HCT116 (cell line): Measurements from ENCODE around the gene CDH23. TPM values are rescaled to one million over a fixed set of nuclear protein-coding genes. Genes with fewer than 3 reads are reported as not detected.

Source experiments
- ATAC-seq: fragments of 200-7000 bp; cut with Tn5 transposase; 2 replicates; pipeline ENCODE4 v1.9.1; 2020; ENCODE audit warnings: mild to moderate bottlenecking, moderate library complexity
- BruUV-seq: library from RNA; stranded (reverse); fragments of 400-500 nt; replicated peaks from 2 replicates; lab custom pipeline; 2021; lab: Mats Ljungman, UMichigan
- CTCF ChIA-PET: fragments of 300-600 bp; sonication (Branson Sonifier 250); formaldehyde crosslinking; loops from one replicate; lab custom pipeline; 2021; ENCODE audit warnings: antibody characterized with exemption; lab: Charles Lee
- POLR2A ChIA-PET: fragments of 300-600, 350-600 bp; sonication (Branson Sonifier 250); formaldehyde crosslinking; loops from one replicate; lab custom pipeline; 2021; ENCODE audit warnings: antibody characterized with exemption; lab: Charles Lee
- RAD21 ChIA-PET, 2 experiments: fragments of 300-600 bp; sonication (Branson Sonifier 250); formaldehyde crosslinking; loops; one replicate each; lab custom pipeline; 2023; ENCODE audit warnings: low total read pairs in 2 of 2; ENCODE audit not compliant: uncharacterized antibody in 2 of 2, unreplicated experiment in 2 of 2, low non-redundant PET in 1 of 2; lab: Charles Lee
- DNase-seq: peaks from one replicate; pipeline ENCODE4 v3.0.0-alpha.2; 2010; ENCODE audit warnings: low read depth, low spot score
- H2AFZ ChIP-seq: fragments of 200-600 bp; shearing (Covaris generic), sonication (generic); 2 replicates; pipeline ENCODE4 v1.6.1; 2017; ENCODE audit warnings: low read depth, mixed run types, mixed read lengths, antibody characterized with exemption, low read length; ENCODE audit not compliant: poor library complexity, severe bottlenecking
- H3K27ac ChIP-seq: 2 replicates; pipeline ENCODE4 v1.5.1; 2012; ENCODE audit warnings: low read depth, low read length
- H3K27me3 ChIP-seq: fragments of 200-600 bp; sonication (generic); 2 replicates; pipeline ENCODE4 v1.6.1; 2016; ENCODE audit warnings: mixed run types, low read length, mixed read lengths; ENCODE audit not compliant: insufficient read depth
- H3K36me3 ChIP-seq, 2 experiments: fragments of 200-500 bp in 1 of 2; fragments of 200-600 bp in 1 of 2; sonication (Bioruptor generic) in 1 of 2; sonication (generic) in 1 of 2; 2 replicates each; pipeline versions ENCODE4 v1.5.1 to v1.6.1; 2014 to 2016; ENCODE audit warnings: low read length in 2 of 2, inconsistent platforms in 1 of 2, mixed read lengths in 1 of 2, mixed run types in 1 of 2; ENCODE audit not compliant: insufficient read depth in 2 of 2, control insufficient read depth in 1 of 2
- H3K4me1 ChIP-seq, 2 experiments: fragments of 200-600 bp in 1 of 2; sonication (generic) in 1 of 2; 2 replicates each; pipeline versions ENCODE4 v1.5.1 to v1.6.1; 2012 to 2017; ENCODE audit warnings: low read length in 2 of 2, inconsistent platforms in 1 of 2, mild to moderate bottlenecking in 1 of 2, mixed read lengths in 1 of 2, mixed run types in 1 of 2, moderate library complexity in 1 of 2; ENCODE audit not compliant: insufficient read depth in 2 of 2, control insufficient read depth in 1 of 2
- H3K4me2 ChIP-seq: fragments of 200-600 bp; sonication (generic); 2 replicates; pipeline ENCODE4 v1.6.1; 2017; ENCODE audit warnings: mixed run types, low read length, mixed read lengths
- H3K4me3 ChIP-seq, 2 experiments: fragments of 200-600 bp in 1 of 2; sonication (generic) in 1 of 2; replicated peaks in 1 of 2; 2 replicates each; pipeline ENCODE4 v1.5.1; 2011 to 2016; ENCODE audit warnings: low read length in 2 of 2, control low read depth in 1 of 2, low read depth in 1 of 2, mild to moderate bottlenecking in 1 of 2, mixed read lengths in 1 of 2, mixed run types in 1 of 2
- H3K79me2 ChIP-seq: fragments of 200-600 bp; sonication (generic); 2 replicates; pipeline ENCODE4 v1.6.1; 2017; ENCODE audit warnings: mild to moderate bottlenecking, mixed run types, low read length, moderate library complexity, mixed read lengths; ENCODE audit not compliant: insufficient read depth
- H3K9ac ChIP-seq: fragments of 200-600 bp; sonication (generic); 2 replicates; pipeline ENCODE4 v1.6.1; 2016; ENCODE audit warnings: low read length, mixed read lengths
- H3K9me2 ChIP-seq: fragments of 200-600 bp; sonication (generic), shearing (Covaris generic); 2 replicates; pipeline ENCODE4 v1.6.1; 2017; ENCODE audit warnings: mixed run types, mild to moderate bottlenecking, moderate library complexity; ENCODE audit not compliant: insufficient read depth
- H3K9me3 ChIP-seq, 2 experiments: fragments of 200-500 bp in 1 of 2; fragments of 200-600 bp in 1 of 2; sonication (Bioruptor generic) in 1 of 2; sonication (generic) in 1 of 2; 2 replicates each; pipeline ENCODE4 v1.6.1; 2014 to 2017; ENCODE audit warnings: low read length in 2 of 2, mixed read lengths in 2 of 2, inconsistent platforms in 1 of 2, low read depth in 1 of 2, mild to moderate bottlenecking in 1 of 2, mixed run types in 1 of 2, moderate library complexity in 1 of 2; ENCODE audit not compliant: control insufficient read depth in 1 of 2, insufficient read depth in 1 of 2
- H4K20me1 ChIP-seq: fragments of 200-600 bp; sonication (generic), shearing (Covaris generic); 2 replicates; pipeline ENCODE4 v1.6.1; 2017; ENCODE audit warnings: mixed run types, mild to moderate bottlenecking, moderate library complexity; ENCODE audit not compliant: insufficient read depth
- CBX3 ChIP-seq: IDR thresholded peaks from 2 replicates; pipeline ENCODE4 v1.6.1; 2012; ENCODE audit warnings: low read depth
- CEBPB ChIP-seq: IDR thresholded peaks from 2 replicates; pipeline ENCODE4 v1.6.1; 2012; ENCODE audit warnings: low read depth
- EZH2 ChIP-seq: fragments of 200-600 bp; sonication (generic); IDR thresholded peaks from 2 replicates; pipeline ENCODE4 v1.6.1; 2017; ENCODE audit warnings: antibody characterized with exemption, mixed run types
- EZH2phosphoT487 ChIP-seq: fragments of 200-600 bp; IDR thresholded peaks from 2 replicates; pipeline ENCODE4 v1.6.1; 2018; ENCODE audit warnings: antibody characterized with exemption, borderline replicate concordance
- JUND ChIP-seq: IDR thresholded peaks from 2 replicates; pipeline ENCODE4 v1.6.1; 2012
- POLR2A ChIP-seq: IDR thresholded peaks from 2 replicates; pipeline ENCODE4 v1.7.0; 2011; ENCODE audit warnings: borderline replicate concordance; ENCODE audit not compliant: insufficient read depth, insufficient read length; ENCODE audit errors: extremely low read depth
- SIN3A ChIP-seq: IDR thresholded peaks from 2 replicates; pipeline ENCODE4 v1.6.1; 2012; ENCODE audit warnings: low read depth
- SP1 ChIP-seq: IDR thresholded peaks from 2 replicates; pipeline ENCODE4 v1.6.1; 2012; ENCODE audit warnings: low read depth
- ZFX ChIP-seq: fragments of 450-650 bp; IDR thresholded peaks from 2 replicates; pipeline ENCODE4 v1.6.1; 2017
- intact Hi-C: fragments of 100-400 bp; cut with micrococcal nuclease; formaldehyde crosslinking; loops from 2 replicates; pipeline ENCODE4 v1.10.0; 2022
- total RNA-seq: library from RNA; stranded (reverse); gene quantifications from one replicate; pipeline ENCODE4 v1.2.1, GENCODE V29; 2021; ENCODE audit not compliant: unreplicated experiment
- TF ChIP-seq, protein P1 (sequence below): IDR thresholded peaks from 2 replicates; pipeline ENCODE4 v1.6.1; 2012
- TF ChIP-seq, protein P2 (sequence below): IDR thresholded peaks from 2 replicates; pipeline ENCODE4 v1.6.1; 2012; ENCODE audit warnings: low read depth
- TF ChIP-seq, protein P3 (sequence below): IDR thresholded peaks from 2 replicates; pipeline ENCODE4 v1.6.1; 2011; ENCODE audit warnings: mild to moderate bottlenecking, low read length, moderate library complexity; ENCODE audit not compliant: insufficient replicate concordance; ENCODE audit errors: extremely low read depth

CDH23 gene
- total RNA-seq, 1 experiment from 2014 or later: not detected

DNA sequence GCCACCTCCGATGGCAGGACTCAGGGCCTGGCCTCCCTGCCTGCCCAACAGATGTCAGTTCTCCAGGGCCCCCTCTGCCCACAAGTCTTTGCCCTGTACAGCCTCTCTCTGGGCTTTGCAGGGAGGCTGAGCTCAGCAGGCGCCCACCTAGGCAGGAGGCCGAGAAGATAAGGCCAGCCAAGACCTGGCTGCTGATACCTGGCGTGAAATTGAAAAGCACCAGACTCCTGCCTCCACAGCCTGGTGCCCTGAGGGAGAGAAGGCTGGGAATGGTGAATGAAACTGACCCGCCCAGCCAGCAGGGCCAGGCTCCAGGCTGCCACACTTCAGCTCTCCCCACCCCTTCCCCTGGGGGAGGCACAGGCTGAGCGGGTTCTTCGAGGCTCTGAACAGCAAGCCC, 145.8 kb downstream of the CDH23 start:
- Histone ChIP-seq H3K36me3 (no peaks in the 10 kb centered on the region), H2AFZ (no peak overlapping the region), H4K20me1 (no peaks in the 10 kb centered on the region), H3K9me2 (no peaks in the 10 kb centered on the region), H3K9me3 (no peaks in the 10 kb centered on the region), H3K27me3 (peaks cover 11% of the 10 kb centered on the region; the same call in 1 of the 2 replicates), H3K79me2 (no peaks in the 10 kb centered on the region), H3K4me2 (no peak overlapping the region), H3K4me1 (no peaks in the 10 kb centered on the region), H3K27ac (no peak overlapping the region), H3K9ac (no peak overlapping the region), H3K4me3 (no peak overlapping the region)
- ATAC-seq (no peak), DNase-seq (no peak)
- intact Hi-C loops: no loop called here
- ChIA-PET CTCF (no interaction called here), RAD21 (no interaction called here), POLR2A (no interaction called here)
- no TSS peak for BruUV-seq
- TF ChIP-seq SP1 (no peak), EZH2 (no peak), POLR2A (no peak), ZFX (no peak), CEBPB (no peak), EZH2phosphoT487 (no peak), SIN3A (no peak), CBX3 (no peak), JUND (no peak)
- TF ChIP-seq, protein P1, sequence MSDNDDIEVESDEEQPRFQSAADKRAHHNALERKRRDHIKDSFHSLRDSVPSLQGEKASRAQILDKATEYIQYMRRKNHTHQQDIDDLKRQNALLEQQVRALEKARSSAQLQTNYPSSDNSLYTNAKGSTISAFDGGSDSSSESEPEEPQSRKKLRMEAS: no peak
- TF ChIP-seq, protein P2, sequence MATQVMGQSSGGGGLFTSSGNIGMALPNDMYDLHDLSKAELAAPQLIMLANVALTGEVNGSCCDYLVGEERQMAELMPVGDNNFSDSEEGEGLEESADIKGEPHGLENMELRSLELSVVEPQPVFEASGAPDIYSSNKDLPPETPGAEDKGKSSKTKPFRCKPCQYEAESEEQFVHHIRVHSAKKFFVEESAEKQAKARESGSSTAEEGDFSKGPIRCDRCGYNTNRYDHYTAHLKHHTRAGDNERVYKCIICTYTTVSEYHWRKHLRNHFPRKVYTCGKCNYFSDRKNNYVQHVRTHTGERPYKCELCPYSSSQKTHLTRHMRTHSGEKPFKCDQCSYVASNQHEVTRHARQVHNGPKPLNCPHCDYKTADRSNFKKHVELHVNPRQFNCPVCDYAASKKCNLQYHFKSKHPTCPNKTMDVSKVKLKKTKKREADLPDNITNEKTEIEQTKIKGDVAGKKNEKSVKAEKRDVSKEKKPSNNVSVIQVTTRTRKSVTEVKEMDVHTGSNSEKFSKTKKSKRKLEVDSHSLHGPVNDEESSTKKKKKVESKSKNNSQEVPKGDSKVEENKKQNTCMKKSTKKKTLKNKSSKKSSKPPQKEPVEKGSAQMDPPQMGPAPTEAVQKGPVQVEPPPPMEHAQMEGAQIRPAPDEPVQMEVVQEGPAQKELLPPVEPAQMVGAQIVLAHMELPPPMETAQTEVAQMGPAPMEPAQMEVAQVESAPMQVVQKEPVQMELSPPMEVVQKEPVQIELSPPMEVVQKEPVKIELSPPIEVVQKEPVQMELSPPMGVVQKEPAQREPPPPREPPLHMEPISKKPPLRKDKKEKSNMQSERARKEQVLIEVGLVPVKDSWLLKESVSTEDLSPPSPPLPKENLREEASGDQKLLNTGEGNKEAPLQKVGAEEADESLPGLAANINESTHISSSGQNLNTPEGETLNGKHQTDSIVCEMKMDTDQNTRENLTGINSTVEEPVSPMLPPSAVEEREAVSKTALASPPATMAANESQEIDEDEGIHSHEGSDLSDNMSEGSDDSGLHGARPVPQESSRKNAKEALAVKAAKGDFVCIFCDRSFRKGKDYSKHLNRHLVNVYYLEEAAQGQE: no peak
- TF ChIP-seq, protein P3, sequence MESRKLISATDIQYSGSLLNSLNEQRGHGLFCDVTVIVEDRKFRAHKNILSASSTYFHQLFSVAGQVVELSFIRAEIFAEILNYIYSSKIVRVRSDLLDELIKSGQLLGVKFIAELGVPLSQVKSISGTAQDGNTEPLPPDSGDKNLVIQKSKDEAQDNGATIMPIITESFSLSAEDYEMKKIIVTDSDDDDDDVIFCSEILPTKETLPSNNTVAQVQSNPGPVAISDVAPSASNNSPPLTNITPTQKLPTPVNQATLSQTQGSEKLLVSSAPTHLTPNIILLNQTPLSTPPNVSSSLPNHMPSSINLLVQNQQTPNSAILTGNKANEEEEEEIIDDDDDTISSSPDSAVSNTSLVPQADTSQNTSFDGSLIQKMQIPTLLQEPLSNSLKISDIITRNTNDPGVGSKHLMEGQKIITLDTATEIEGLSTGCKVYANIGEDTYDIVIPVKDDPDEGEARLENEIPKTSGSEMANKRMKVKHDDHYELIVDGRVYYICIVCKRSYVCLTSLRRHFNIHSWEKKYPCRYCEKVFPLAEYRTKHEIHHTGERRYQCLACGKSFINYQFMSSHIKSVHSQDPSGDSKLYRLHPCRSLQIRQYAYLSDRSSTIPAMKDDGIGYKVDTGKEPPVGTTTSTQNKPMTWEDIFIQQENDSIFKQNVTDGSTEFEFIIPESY: no peak
